B cell (primary cell): ENCODE results near the gene RNASE8. TPM values are rescaled to one million over a fixed set of nuclear protein-coding genes. Genes with fewer than 3 reads are reported as not detected.

Source experiments
- ATAC-seq: fragments of 200-7000 bp; cut with Tn5 transposase; one replicate; pipeline ENCODE4 v1.10.0; 2021; ENCODE audit warnings: low read depth, mild to moderate bottlenecking, moderate number of reproducible peaks, moderate library complexity
- CTCF ChIA-PET: fragments of 350-600 bp; sonication (Branson Sonifier 250); formaldehyde crosslinking; loops from one replicate; lab custom pipeline; 2021; ENCODE audit warnings: antibody characterized with exemption, inconsistent platforms; lab: Charles Lee
- POLR2A ChIA-PET: fragments of 350-600 bp; sonication (Branson Sonifier 250); formaldehyde crosslinking; loops from one replicate; lab custom pipeline; 2021; ENCODE audit warnings: antibody characterized with exemption; lab: Charles Lee
- DNase-seq: peaks from one replicate; pipeline ENCODE4 v3.0.0; 2013
- H2AFZ ChIP-seq: 2 replicates; pipeline ENCODE4 v1.6.1; 2012; ENCODE audit warnings: mild to moderate bottlenecking, low read depth, low read length; ENCODE audit not compliant: insufficient read depth, poor library complexity, severe bottlenecking
- H3K27ac ChIP-seq, 2 donors: 1 replicate in 1 of 2; 2 replicates in 1 of 2; pipeline ENCODE4 v1.5.1; 2012 to 2013; ENCODE audit warnings: low read length in 2 of 2, mild to moderate bottlenecking in 2 of 2, moderate library complexity in 1 of 2
- H3K27me3 ChIP-seq, 4 experiments: fragments of 200-600 bp in 1 of 4; sonication (generic) in 1 of 4; replicated peaks in 1 of 4; 1 replicate in 2 of 4; 2 replicates in 2 of 4; pipeline versions ENCODE4 v1.6.1 to v1.7.0; 2013 to 2016; ENCODE audit warnings: low read length in 3 of 4, mild to moderate bottlenecking in 2 of 4, mixed read lengths in 1 of 4, moderate library complexity in 1 of 4; ENCODE audit not compliant: insufficient read depth in 4 of 4, control insufficient read depth in 3 of 4; ENCODE audit errors: control extremely low read depth in 1 of 4
- H3K36me3 ChIP-seq, 2 experiments: replicated peaks in 1 of 2; 1 replicate in 1 of 2; 2 replicates in 1 of 2; pipeline versions ENCODE4 v1.6.1 to v1.7.1; 2013; ENCODE audit warnings: low read length in 1 of 2; ENCODE audit not compliant: insufficient read depth in 2 of 2, control insufficient read depth in 1 of 2; ENCODE audit errors: control extremely low read depth in 1 of 2, extremely low read depth in 1 of 2
- H3K4me1 ChIP-seq, 2 donors: fragments of 200-600 bp in 1 of 2; sonication (generic) in 1 of 2; 1 replicate in 1 of 2; 2 replicates in 1 of 2; pipeline versions ENCODE4 v1.5.1 to v1.6.1; 2013 to 2017; ENCODE audit warnings: low read length in 2 of 2; ENCODE audit not compliant: control insufficient read depth in 2 of 2, insufficient read depth in 2 of 2
- H3K4me2 ChIP-seq: replicated peaks from 2 replicates; pipeline ENCODE3; 2012; ENCODE audit warnings: mild to moderate bottlenecking, low read depth, low read length; ENCODE audit not compliant: poor library complexity, severe bottlenecking
- H3K4me3 ChIP-seq, 5 experiments: fragments of 200-600 bp in 1 of 5; sonication (generic) in 1 of 5; 1 replicate in 3 of 5; 2 replicates in 2 of 5; pipeline versions ENCODE4 v1.5.1 to v1.7.0; 2011 to 2016; ENCODE audit warnings: low read length in 4 of 5, mild to moderate bottlenecking in 4 of 5, low read depth in 2 of 5, control low read depth in 1 of 5, moderate library complexity in 1 of 5; ENCODE audit not compliant: insufficient read depth in 1 of 5; ENCODE audit errors: control extremely low read depth in 1 of 5, extremely low read depth in 1 of 5
- H3K79me2 ChIP-seq: fragments of 200-600 bp; sonication (generic); one replicate; pipeline ENCODE4 v1.6.0; 2016; ENCODE audit warnings: low read length; ENCODE audit not compliant: control insufficient read depth, insufficient read depth
- H3K9ac ChIP-seq: fragments of 200-600 bp; sonication (generic); 2 replicates; pipeline ENCODE4 v1.6.1; 2017; ENCODE audit warnings: mild to moderate bottlenecking, low read length, moderate library complexity
- H3K9me3 ChIP-seq, 3 donors: one replicate each; pipeline versions ENCODE4 v1.6.1 to v1.7.1; 2013; ENCODE audit warnings: low read length in 2 of 3; ENCODE audit not compliant: control insufficient read depth in 2 of 3, insufficient read depth in 1 of 3; ENCODE audit errors: control extremely low read depth in 1 of 3
- H4K20me1 ChIP-seq: 2 replicates; pipeline ENCODE4 v1.6.0; 2012; ENCODE audit warnings: mild to moderate bottlenecking, low read length; ENCODE audit not compliant: insufficient read depth, control insufficient read depth, poor library complexity, severe bottlenecking
- H3K27ac Mint-ChIP-seq: one replicate; pipeline ENCODE4 v1.8.0; 2021; ENCODE audit warnings: mixed read lengths
- H3K27me3 Mint-ChIP-seq: one replicate; pipeline ENCODE4 v1.8.0; 2021; ENCODE audit warnings: mixed read lengths
- H3K4me1 Mint-ChIP-seq: one replicate; pipeline ENCODE4 v1.8.0; 2021; ENCODE audit warnings: mixed read lengths
- H3K4me3 Mint-ChIP-seq: one replicate; pipeline ENCODE4 v1.8.0; 2021; ENCODE audit warnings: mixed read lengths
- H3K9me3 Mint-ChIP-seq: one replicate; pipeline ENCODE4 v1.8.0; 2022; ENCODE audit warnings: mixed read lengths; ENCODE audit not compliant: insufficient read depth
- EZH2 ChIP-seq: IDR thresholded peaks from 2 replicates; pipeline ENCODE4 v1.6.1; 2012; ENCODE audit warnings: borderline replicate concordance, low read depth, mild to moderate bottlenecking, moderate library complexity, low read length; ENCODE audit not compliant: insufficient read depth, poor library complexity, severe bottlenecking
- WGBS: methylation state at CpG from one replicate; pipeline ENCODE4 v1.1.5; 2013; ENCODE audit warnings: missing lambda C conversion rate; ENCODE audit not compliant: insufficient coverage; 5-methylcytosine and 5-hydroxymethylcytosine counted together
- intact Hi-C: fragments of 100-400 bp; cut with micrococcal nuclease; formaldehyde crosslinking; loops from one replicate; pipeline ENCODE4 v1.10.0; 2022
- polyA plus RNA-seq: library from polyadenylated mRNA; depleted of rRNA; stranded (reverse); fragments of >200 nt; gene quantifications from 2 replicates; pipeline ENCODE4 v1.2.3, GENCODE V29; 2012
- total RNA-seq, 2 donors: library from RNA; stranded (reverse); fragments of 120-200 nt in 1 of 2; gene quantifications; 1 replicate in 1 of 2; 2 replicates in 1 of 2; pipeline versions ENCODE4 v1.2.3 to v1.2.4, GENCODE V29; 2013 to 2022
- TF ChIP-seq, protein P1 (sequence below): fragments of 200-600 bp; IDR thresholded peaks from one replicate; pipeline ENCODE4 v1.8.0; 2022; ENCODE audit warnings: antibody characterized with exemption, mild to moderate bottlenecking

RNASE8 gene
- total and polyA plus RNA-seq, 2 donors (not counting 1 experiment from before 2014, with no cell fraction given) = not detected

DNA sequence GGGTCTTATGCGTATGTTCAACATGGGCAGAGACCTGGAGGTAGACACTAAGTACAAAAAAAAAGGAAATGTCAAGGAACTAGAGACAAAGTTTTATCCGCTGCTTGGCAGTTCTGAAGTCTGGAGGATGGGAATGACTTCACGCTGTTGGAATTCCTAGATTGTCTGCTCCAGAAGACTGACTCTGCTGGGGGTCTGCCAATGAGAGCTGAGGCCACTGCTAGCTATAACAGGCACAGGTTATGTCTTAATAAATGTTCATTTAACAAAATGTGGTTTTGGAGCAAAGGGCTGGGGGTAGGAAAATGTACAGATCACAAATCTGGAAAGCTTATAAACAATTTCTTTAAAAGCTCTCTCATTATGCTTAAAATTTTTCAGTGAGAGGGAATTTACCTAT is 5.9 kb downstream of the RNASE8 start:
- H4K20me1 ChIP-seq = no peaks in the 10 kb centered on the region
- no peak overlapping the region for H2AFZ ChIP-seq
- no peak overlapping the region for H3K4me2 ChIP-seq
- Mint-ChIP-seq H3K4me3 (no peak overlapping the region), H3K27ac (no peak overlapping the region), H3K4me1 (peaks cover 3% of the 10 kb centered on the region), H3K27me3 (peaks cover 44% of the 10 kb centered on the region), H3K9me3 (no peaks in the 10 kb centered on the region)
- H3K4me3 ChIP-seq = no peak overlapping the region
- H3K9me3 ChIP-seq = no peaks in the 10 kb centered on the region
- TF ChIP-seq, protein P1, sequence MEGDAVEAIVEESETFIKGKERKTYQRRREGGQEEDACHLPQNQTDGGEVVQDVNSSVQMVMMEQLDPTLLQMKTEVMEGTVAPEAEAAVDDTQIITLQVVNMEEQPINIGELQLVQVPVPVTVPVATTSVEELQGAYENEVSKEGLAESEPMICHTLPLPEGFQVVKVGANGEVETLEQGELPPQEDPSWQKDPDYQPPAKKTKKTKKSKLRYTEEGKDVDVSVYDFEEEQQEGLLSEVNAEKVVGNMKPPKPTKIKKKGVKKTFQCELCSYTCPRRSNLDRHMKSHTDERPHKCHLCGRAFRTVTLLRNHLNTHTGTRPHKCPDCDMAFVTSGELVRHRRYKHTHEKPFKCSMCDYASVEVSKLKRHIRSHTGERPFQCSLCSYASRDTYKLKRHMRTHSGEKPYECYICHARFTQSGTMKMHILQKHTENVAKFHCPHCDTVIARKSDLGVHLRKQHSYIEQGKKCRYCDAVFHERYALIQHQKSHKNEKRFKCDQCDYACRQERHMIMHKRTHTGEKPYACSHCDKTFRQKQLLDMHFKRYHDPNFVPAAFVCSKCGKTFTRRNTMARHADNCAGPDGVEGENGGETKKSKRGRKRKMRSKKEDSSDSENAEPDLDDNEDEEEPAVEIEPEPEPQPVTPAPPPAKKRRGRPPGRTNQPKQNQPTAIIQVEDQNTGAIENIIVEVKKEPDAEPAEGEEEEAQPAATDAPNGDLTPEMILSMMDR = no peak
- no peak for TF ChIP-seq EZH2
- H3K4me1 ChIP-seq = peaks cover under 1 to 3% of the 10 kb centered on the region in 2 donors
- no peaks in the 10 kb centered on the region for H3K36me3 ChIP-seq
- intact Hi-C loops = no loop called here
- ATAC-seq = no peak
- ChIA-PET CTCF (interaction anchor here (0.8 to 6.4 kb wide), 5 partner anchors 24 to 347 kb away, joined by 3 to 155 read pairs (median 6); no protein-coding TSS in a partner anchor), POLR2A (no interaction called here)
- no peaks in the 10 kb centered on the region for H3K79me2 ChIP-seq
- H3K27me3 ChIP-seq = peaks cover 0 to 16% (median 10%) of the 10 kb centered on the region in 4 experiments
- no peak for DNase-seq
- no peak overlapping the region for H3K27ac ChIP-seq
- WGBS = 95% methylated on average over 3 of the region's 3 CpGs
- no peak overlapping the region for H3K9ac ChIP-seq

DNA sequence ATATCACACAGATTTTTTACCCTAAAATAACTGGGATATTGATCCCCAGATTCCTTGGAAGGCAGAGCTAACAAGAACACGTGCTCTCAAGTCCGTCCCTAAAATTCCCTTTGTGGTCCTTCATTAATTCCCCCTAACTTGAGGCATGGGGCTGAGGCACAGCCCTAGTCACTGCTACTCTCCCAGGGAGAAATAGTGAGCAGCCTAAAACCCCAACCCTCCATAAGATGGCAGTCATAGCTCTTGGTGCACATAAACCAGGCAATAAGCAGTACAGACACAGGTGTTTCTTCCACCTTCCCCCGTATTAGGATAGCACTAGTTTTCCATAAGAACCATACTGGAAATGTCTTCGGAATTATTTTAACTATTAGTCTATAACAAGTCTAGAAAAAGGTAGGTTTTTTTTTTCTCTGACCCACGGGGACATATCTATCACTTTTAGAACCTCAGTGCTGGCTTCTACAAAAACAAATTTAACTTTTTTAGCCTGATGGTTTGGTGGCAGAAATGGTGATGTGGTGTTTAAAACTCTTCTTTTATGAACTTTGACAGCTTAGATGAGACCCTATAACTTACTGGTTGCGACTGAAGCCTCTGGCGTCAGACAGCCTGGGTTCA is 9.4 kb downstream of the RNASE8 start:
- no peak overlapping the region for H3K4me3 Mint-ChIP-seq
- ATAC-seq (no peak), DNase-seq (peak; percentile 44)
- H4K20me1 ChIP-seq = no peaks in the 10 kb centered on the region
- ChIA-PET CTCF (interaction anchor here (0.6 to 6.4 kb wide), 10 partner anchors 10 to 389 kb away, joined by 3 to 276 read pairs (median 10); partner anchors contain the start of genes SLC39A2 and TMEM253), POLR2A (no interaction called here)
- H3K27me3 ChIP-seq = peaks cover 0 to 39% (median 21%) of the 10 kb centered on the region in 4 experiments
- intact Hi-C loops = loop anchor here (5.0 kb wide), 1 partner anchor 490 kb away; no protein-coding TSS in a partner anchor
- no peak overlapping the region for H2AFZ ChIP-seq
- no peak overlapping the region for H3K4me3 ChIP-seq
- H3K9ac ChIP-seq = no peak overlapping the region
- H3K36me3 ChIP-seq = no peaks in the 10 kb centered on the region
- H3K4me1 Mint-ChIP-seq = peaks cover 34% of the 10 kb centered on the region
- peaks cover 0 to 9% (median 0%) of the 10 kb centered on the region in 3 donors for H3K9me3 ChIP-seq
- no peak overlapping the region for H3K27ac ChIP-seq
- no peak overlapping the region for H3K27ac Mint-ChIP-seq
- H3K4me1 ChIP-seq = peaks cover 29 to 34% of the 10 kb centered on the region in 2 donors
- peaks cover 45% of the 10 kb centered on the region for H3K27me3 Mint-ChIP-seq
- H3K4me2 ChIP-seq = no peak overlapping the region
- H3K9me3 Mint-ChIP-seq = no peaks in the 10 kb centered on the region
- no peaks in the 10 kb centered on the region for H3K79me2 ChIP-seq
- TF ChIP-seq EZH2 = no peak
- 80% methylated on average over 4 of the region's 7 CpGs for WGBS
